ACC112 (cell line): ENCODE results near the gene IRAK2.
A peak's percentile ranks its signal among the peaks of the same experiment; 100 is the strongest.
"Not testable (repeated sequence)": the region's sequence is repeated elsewhere in the genome, so short reads cannot be mapped to it uniquely, and the experiment has no call there.

Experiments
- H2AFZ ChIP-seq: fragments of 200-600 bp; sonication (generic); one replicate; pipeline ENCODE4 v1.6.0; 2017; ENCODE audit warnings: antibody characterized with exemption, low read length; ENCODE audit not compliant: unreplicated experiment
- H3K27ac ChIP-seq: fragments of 200-600 bp; sonication (generic); 2 replicates; pipeline ENCODE4 v1.5.1; 2014; ENCODE audit warnings: low read depth, mild to moderate bottlenecking, antibody characterized with exemption, low read length, moderate library complexity
- H3K27me3 ChIP-seq: fragments of 200-600 bp; sonication (generic); 2 replicates; pipeline ENCODE4 v1.6.1; 2014; ENCODE audit warnings: mild to moderate bottlenecking, antibody characterized with exemption, low read length, moderate library complexity, mixed read lengths; ENCODE audit not compliant: insufficient read depth
- H3K36me3 ChIP-seq: fragments of 200-600 bp; sonication (generic); 2 replicates; pipeline ENCODE4 v1.6.1; 2016; ENCODE audit warnings: mild to moderate bottlenecking, antibody characterized with exemption, low read length, moderate library complexity, mixed read lengths; ENCODE audit not compliant: insufficient read depth
- H3K4me1 ChIP-seq: fragments of 200-600 bp; sonication (generic); one replicate; pipeline ENCODE4 v1.6.1; 2016; ENCODE audit warnings: low read length, mixed read lengths; ENCODE audit not compliant: insufficient read depth, unreplicated experiment, control insufficient read depth
- H3K4me3 ChIP-seq: fragments of 200-600 bp; sonication (generic); 2 replicates; pipeline ENCODE4 v1.5.1; 2014; ENCODE audit warnings: mild to moderate bottlenecking, low read depth, low read length
- H3K79me2 ChIP-seq: fragments of 200-600 bp; sonication (generic); one replicate; pipeline ENCODE4 v1.6.0; 2016; ENCODE audit warnings: low read length; ENCODE audit not compliant: control insufficient read depth, unreplicated experiment, insufficient read depth

The IRAK2 gene

GRCh38 chr3:10158555-10158954 lies 6.2 kb upstream of the IRAK2 start:
- not testable (repeated sequence) for H3K4me1 ChIP-seq, H3K79me2 ChIP-seq, H3K4me3 ChIP-seq, H3K27ac ChIP-seq, H3K36me3 ChIP-seq, H3K27me3 ChIP-seq, H2AFZ ChIP-seq

DNA sequence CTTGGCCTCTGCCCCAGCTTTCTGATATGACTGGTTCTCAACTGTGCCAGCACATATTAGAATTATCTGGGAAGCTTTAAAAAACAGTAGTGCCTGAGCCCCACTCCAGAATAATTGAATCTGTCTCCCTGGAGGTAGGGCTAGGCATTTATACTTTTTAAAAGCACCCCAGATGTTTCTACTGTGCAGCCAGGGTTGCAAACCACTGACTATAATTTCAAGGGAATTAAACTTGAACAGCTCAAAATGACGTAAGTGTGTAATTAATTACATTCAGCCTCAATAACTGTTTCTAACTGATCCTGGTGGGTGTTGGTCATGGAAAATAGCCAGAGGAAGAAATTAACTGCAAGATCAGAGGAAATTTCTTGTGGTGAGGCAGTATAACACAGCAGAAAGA lies 4.4 kb upstream of the IRAK2 start:
- Histone ChIP-seq H3K27me3 (no peaks in the 10 kb centered on the region), H3K27ac (no peak overlapping the region), H2AFZ (no peak overlapping the region), H3K79me2 (peaks cover 5% of the 10 kb centered on the region), H3K4me1 (no peaks in the 10 kb centered on the region), H3K4me3 (no peak overlapping the region), H3K36me3 (no peaks in the 10 kb centered on the region)

DNA sequence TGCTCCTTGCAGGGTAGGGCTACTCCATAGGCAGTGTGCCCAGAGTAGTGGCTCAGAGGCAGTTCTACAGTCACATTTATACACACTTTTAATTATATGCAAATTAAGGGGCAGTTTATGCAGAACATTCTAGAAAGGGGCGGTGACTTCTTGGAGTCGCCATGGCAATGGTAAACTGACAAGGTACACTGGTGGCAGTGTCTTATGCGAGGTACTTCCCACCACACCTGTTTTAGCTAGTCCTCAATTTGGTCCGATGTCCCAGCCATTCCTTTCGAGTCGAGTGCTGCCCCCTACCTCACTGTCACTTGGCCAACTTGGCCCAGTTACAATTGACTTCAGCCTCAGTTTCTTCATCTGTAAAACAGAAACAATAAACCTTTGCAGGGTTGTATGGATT lies 3.8 kb upstream of the IRAK2 start:
- H3K27ac ChIP-seq: no peak overlapping the region
- H3K4me3 ChIP-seq: no peak overlapping the region
- H2AFZ ChIP-seq: no peak overlapping the region

GRCh38 chr3:10162185-10162584 lies 2.5 kb upstream of the IRAK2 start:
- H3K4me3 ChIP-seq: no peak overlapping the region
- H3K36me3 ChIP-seq: no peaks in the 10 kb centered on the region; the same call in 1 of the 2 replicates
- no peak overlapping the region for H3K27ac ChIP-seq
- peaks cover 14% of the 10 kb centered on the region for H3K4me1 ChIP-seq
- no peaks in the 10 kb centered on the region for H3K27me3 ChIP-seq
- H3K79me2 ChIP-seq: peaks cover 20% of the 10 kb centered on the region
- no peak overlapping the region for H2AFZ ChIP-seq

More for the DNA sequence above, 3.8 kb upstream of the IRAK2 start:
- H3K36me3 ChIP-seq: no peaks in the 10 kb centered on the region
- peaks cover 2% of the 10 kb centered on the region for H3K4me1 ChIP-seq
- peaks cover 7% of the 10 kb centered on the region for H3K79me2 ChIP-seq
- no peaks in the 10 kb centered on the region for H3K27me3 ChIP-seq

DNA sequence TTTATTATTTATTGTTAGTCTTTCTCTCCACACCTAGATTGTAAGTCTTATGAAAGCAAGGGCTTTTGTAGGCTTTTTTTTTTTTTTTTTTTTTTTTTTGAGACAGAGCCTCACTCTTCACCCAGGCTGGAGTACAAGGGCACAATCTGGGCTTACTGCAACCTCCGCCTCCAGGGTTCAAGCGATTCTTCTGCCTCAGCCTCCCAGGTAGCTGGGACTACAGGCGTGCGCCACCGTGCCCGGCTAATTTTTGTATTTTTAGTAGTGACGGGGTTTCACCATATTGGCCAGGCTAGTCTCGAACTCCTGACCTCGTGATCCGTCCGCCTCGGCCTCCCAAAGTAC lies 546 bp upstream of the IRAK2 start:
- peaks cover 12% of the 10 kb centered on the region; the same call in 1 of the 2 replicates for H3K36me3 ChIP-seq
- peak overlapping the region; percentile 98 for H3K4me3 ChIP-seq
- H3K27me3 ChIP-seq, H3K27ac ChIP-seq: not testable (repeated sequence)
- H2AFZ ChIP-seq: peak overlapping the region; percentile 90
- H3K4me1 ChIP-seq: peaks cover 15% of the 10 kb centered on the region
- H3K79me2 ChIP-seq: peaks cover 34% of the 10 kb centered on the region

GRCh38 chr3:10166213-10166604 lies 1.5 kb downstream of the IRAK2 start:
- no peak overlapping the region for H2AFZ ChIP-seq
- H3K27ac ChIP-seq: peak overlapping the region; percentile 9; the same call in 1 of the 2 replicates
- H3K4me1 ChIP-seq: peaks cover 15% of the 10 kb centered on the region
- H3K79me2 ChIP-seq: peaks cover 54% of the 10 kb centered on the region
- H3K4me3 ChIP-seq: peak overlapping the region; percentile 98
- H3K36me3 ChIP-seq: peaks cover 22% of the 10 kb centered on the region; the same call in 1 of the 2 replicates
- H3K27me3 ChIP-seq: no peaks in the 10 kb centered on the region

DNA sequence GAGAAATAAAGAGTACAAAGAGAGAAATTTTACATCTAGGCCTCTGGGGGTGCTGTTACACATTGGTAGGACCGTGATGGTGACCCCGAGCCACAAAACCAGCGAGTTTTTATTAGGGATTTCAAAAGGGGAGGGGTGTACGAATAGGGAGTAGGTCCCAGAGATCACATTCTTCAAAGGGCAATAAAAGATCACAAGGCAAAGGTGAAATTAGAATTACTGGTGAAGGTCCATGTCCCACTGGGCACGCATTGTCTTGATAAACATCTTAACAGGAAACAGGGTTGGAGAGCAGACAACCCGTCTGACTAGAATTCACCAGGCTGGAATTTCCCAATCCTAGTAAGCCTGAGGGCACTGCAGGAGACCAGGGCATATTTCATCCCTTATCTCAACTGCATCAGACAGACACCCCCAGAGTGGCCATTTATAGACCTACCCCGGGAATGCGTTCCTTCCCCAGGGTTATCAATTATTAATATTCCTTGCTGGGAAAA lies 4.3 kb downstream of the IRAK2 start:
- H3K27me3 ChIP-seq: no peaks in the 10 kb centered on the region
- no peak overlapping the region for H3K4me3 ChIP-seq
- peaks cover 27% of the 10 kb centered on the region for H3K4me1 ChIP-seq
- no peak overlapping the region for H2AFZ ChIP-seq
- peaks cover 22% of the 10 kb centered on the region; the same call in 1 of the 2 replicates for H3K36me3 ChIP-seq
- no peak overlapping the region for H3K27ac ChIP-seq
- peaks cover 63% of the 10 kb centered on the region for H3K79me2 ChIP-seq

GRCh38 chr3:10170915-10171478 lies 6.3 kb downstream of the IRAK2 start:
- H2AFZ ChIP-seq: no peak overlapping the region
- no peak overlapping the region for H3K27ac ChIP-seq
- H3K36me3 ChIP-seq: peaks cover 22% of the 10 kb centered on the region; the same call in 1 of the 2 replicates

DNA sequence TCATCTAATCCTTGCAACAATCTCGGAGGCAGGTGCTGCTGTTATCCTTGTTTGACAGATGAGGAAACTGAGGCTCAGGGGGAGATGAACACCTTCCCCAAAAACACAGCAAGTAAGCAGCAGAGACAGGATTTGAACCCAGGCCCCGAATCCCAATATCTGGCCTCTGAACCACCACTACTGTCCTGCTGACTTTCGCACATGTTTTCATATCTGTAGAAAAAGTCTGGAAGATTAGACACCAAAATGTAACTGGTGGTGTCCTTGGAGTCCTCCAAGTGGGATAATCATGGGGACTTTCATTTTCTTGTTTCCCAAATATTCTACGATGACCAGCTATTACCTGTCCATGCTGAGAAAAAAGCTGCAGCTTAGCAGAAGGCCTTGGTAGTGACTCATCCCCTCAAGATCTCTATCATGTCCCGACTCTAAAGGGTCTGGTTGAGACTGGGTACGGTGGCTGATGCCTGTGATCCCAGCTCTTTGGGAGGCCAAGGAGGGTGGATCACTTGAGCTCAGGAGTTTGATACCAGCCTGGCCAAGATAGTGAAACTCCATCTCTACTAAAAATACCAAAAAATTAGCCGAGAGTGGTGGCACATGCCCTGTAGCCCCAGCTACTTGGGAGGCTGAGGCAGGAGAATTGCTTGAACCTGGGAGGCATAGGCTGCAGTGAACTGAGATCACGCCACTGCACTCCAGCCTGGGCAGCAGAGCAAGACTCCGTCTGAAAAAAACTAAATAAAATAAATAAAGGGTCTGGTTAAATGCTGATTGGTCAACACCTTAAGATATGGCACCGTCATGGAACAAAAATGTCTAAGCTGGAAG lies 8.6 kb downstream of the IRAK2 start:
- no peak overlapping the region for H3K4me3 ChIP-seq
- peaks cover 19% of the 10 kb centered on the region for H3K4me1 ChIP-seq
- H2AFZ ChIP-seq: peak overlapping the region; percentile 3
- H3K27ac ChIP-seq: peak overlapping the region; percentile 91
- peaks cover 24% of the 10 kb centered on the region; the same call in 1 of the 2 replicates for H3K36me3 ChIP-seq
- peaks cover 58% of the 10 kb centered on the region for H3K79me2 ChIP-seq
- no peaks in the 10 kb centered on the region for H3K27me3 ChIP-seq

More at GRCh38 chr3:10170915-10171478, 6.3 kb downstream of the IRAK2 start:
- Histone ChIP-seq H3K4me1 (peaks cover 32% of the 10 kb centered on the region), H3K79me2 (peaks cover 67% of the 10 kb centered on the region), H3K27me3 (no peaks in the 10 kb centered on the region), H3K4me3 (no peak overlapping the region)

DNA sequence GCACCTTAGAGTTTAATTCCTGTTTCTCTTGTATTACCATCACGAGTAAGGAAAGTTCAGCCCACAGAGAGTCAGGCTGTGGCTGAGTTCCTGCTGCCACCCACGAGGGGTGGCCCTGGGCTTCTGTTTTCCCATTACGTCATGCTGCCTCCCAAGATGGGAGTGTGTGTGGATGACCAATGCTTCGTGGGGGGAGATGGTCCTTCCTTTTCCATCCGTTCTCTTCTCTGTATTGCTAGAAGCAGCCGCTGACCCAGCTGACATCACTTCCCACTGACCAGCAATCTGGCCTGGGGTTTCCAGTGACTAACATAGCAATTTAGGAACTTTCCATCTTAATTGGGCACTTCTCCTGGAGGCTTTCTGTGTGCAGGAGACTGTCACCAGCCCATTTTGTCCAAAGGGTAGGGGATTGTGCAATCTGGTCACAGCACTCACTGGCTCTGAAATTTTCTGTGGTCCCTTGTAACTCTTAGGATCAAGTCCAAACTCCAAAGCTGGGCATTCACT lies 9.3 kb downstream of the IRAK2 start:
- H3K27ac ChIP-seq: peak overlapping the region; percentile 91
- peaks cover 18% of the 10 kb centered on the region; the same call in 1 of the 2 replicates for H3K36me3 ChIP-seq
- peaks cover 19% of the 10 kb centered on the region for H3K4me1 ChIP-seq
- H3K4me3 ChIP-seq: no peak overlapping the region
- H3K79me2 ChIP-seq: peaks cover 52% of the 10 kb centered on the region
- no peaks in the 10 kb centered on the region for H3K27me3 ChIP-seq
- H2AFZ ChIP-seq: peak overlapping the region; percentile 3
